WTC11 (cell line): Measurements from ENCODE around the gene IFIH1. TPM values are rescaled to one million over a fixed set of nuclear protein-coding genes. Genes with fewer than 3 reads are reported as not detected.

Source experiments
- ATAC-seq: fragments of 200-7000 bp; cut with Tn5 transposase; 2 replicates; pipeline ENCODE4 v1.10.0; 2021; ENCODE audit warnings: mild to moderate bottlenecking, moderate library complexity
- CTCF ChIA-PET: fragments of 300-600 bp; sonication (Branson Sonifier 250); formaldehyde crosslinking; loops from one replicate; lab custom pipeline; 2021; ENCODE audit warnings: antibody characterized with exemption; lab: Charles Lee
- POLR2A ChIA-PET: fragments of 350-600 bp; sonication (Branson Sonifier 250); formaldehyde crosslinking; loops from one replicate; lab custom pipeline; 2021; ENCODE audit warnings: antibody characterized with exemption; lab: Charles Lee
- DNase-seq: peaks from one replicate; pipeline ENCODE4 v3.0.0; 2021; ENCODE audit warnings: low spot score
- H3K27ac Mint-ChIP-seq: 2 replicates; pipeline ENCODE4 v1.8.0; 2021; ENCODE audit warnings: mixed read lengths
- H3K27me3 Mint-ChIP-seq: 2 replicates; pipeline ENCODE4 v1.8.0; 2021; ENCODE audit warnings: low read depth, mild to moderate bottlenecking, moderate library complexity, mixed read lengths
- H3K36me3 Mint-ChIP-seq: 2 replicates; pipeline ENCODE4 v1.8.0; 2021; ENCODE audit warnings: mixed read lengths
- H3K4me1 Mint-ChIP-seq: 2 replicates; pipeline ENCODE4 v1.8.0; 2022; ENCODE audit warnings: mixed read lengths
- H3K4me3 Mint-ChIP-seq: 2 replicates; pipeline ENCODE4 v1.8.0; 2021; ENCODE audit warnings: mild to moderate bottlenecking, moderate library complexity, mixed read lengths
- H3K9me3 Mint-ChIP-seq: 2 replicates; pipeline ENCODE4 v1.8.0; 2021; ENCODE audit warnings: mixed read lengths
- CREB1 ChIP-seq: sonication (generic); formaldehyde crosslinking; IDR thresholded peaks from 2 replicates; pipeline ENCODE4 v1.8.0; 2023; ENCODE audit warnings: mild to moderate bottlenecking, missing genetic modification reagents
- ETV6 ChIP-seq: sonication (generic); formaldehyde crosslinking; IDR thresholded peaks from 2 replicates; pipeline ENCODE4 v1.8.1; 2022; ENCODE audit warnings: mild to moderate bottlenecking, missing genetic modification reagents
- GABPB1 ChIP-seq: sonication (generic); formaldehyde crosslinking; IDR thresholded peaks from 2 replicates; pipeline ENCODE4 v1.8.1; 2023; ENCODE audit warnings: mild to moderate bottlenecking, missing genetic modification reagents
- HMGA2 ChIP-seq: fragments of 250-450 bp; sonication (Bioruptor Pico); IDR thresholded peaks from 2 replicates; pipeline ENCODE4 v1.4.0; 2021; ENCODE audit warnings: mild to moderate bottlenecking, moderate library complexity
- KAT7 ChIP-seq: sonication (generic); formaldehyde crosslinking; IDR thresholded peaks from 2 replicates; pipeline ENCODE4 v1.8.1; 2023; ENCODE audit warnings: missing genetic modification reagents, mild to moderate bottlenecking, borderline replicate concordance
- MXD4 ChIP-seq: fragments of 250-450 bp; sonication (Bioruptor Pico); IDR thresholded peaks from 2 replicates; pipeline ENCODE4 v1.8.0; 2021; ENCODE audit warnings: mild to moderate bottlenecking, moderate library complexity, borderline replicate concordance
- RELA ChIP-seq: sonication (generic); formaldehyde crosslinking; IDR thresholded peaks from 2 replicates; pipeline ENCODE4 v1.8.1; 2022; ENCODE audit warnings: missing genetic modification reagents, mild to moderate bottlenecking, borderline replicate concordance
- SMAD4 ChIP-seq: sonication (generic); formaldehyde crosslinking; IDR thresholded peaks from 2 replicates; pipeline ENCODE4 v1.8.0; 2022; ENCODE audit warnings: mild to moderate bottlenecking, missing genetic modification reagents
- ZBTB21 ChIP-seq: sonication (generic); formaldehyde crosslinking; IDR thresholded peaks from 2 replicates; pipeline ENCODE4 v1.8.1; 2023; ENCODE audit warnings: mild to moderate bottlenecking, missing genetic modification reagents, borderline replicate concordance
- ZNF232 ChIP-seq: sonication (generic); formaldehyde crosslinking; IDR thresholded peaks from 2 replicates; pipeline ENCODE4 v1.8.0; 2022; ENCODE audit warnings: mild to moderate bottlenecking, missing genetic modification reagents
- ZNF263 ChIP-seq: sonication (generic); formaldehyde crosslinking; IDR thresholded peaks from 2 replicates; pipeline ENCODE4 v1.8.1; 2022; ENCODE audit warnings: low read depth, mild to moderate bottlenecking, moderate library complexity, missing genetic modification reagents
- ZNF416 ChIP-seq: fragments of 250-450 bp; sonication (Bioruptor Pico); IDR thresholded peaks from 2 replicates; pipeline ENCODE4 v1.9.0; 2021; ENCODE audit warnings: mild to moderate bottlenecking, inconsistent platforms
- total RNA-seq: library from RNA; stranded (reverse); gene quantifications from 3 replicates; pipeline ENCODE4 v1.2.3, GENCODE V29; 2021
- TF ChIP-seq, protein P1 (sequence below): sonication (generic); formaldehyde crosslinking; IDR thresholded peaks from 2 replicates; pipeline ENCODE4 v1.8.1; 2022; ENCODE audit warnings: mild to moderate bottlenecking, missing genetic modification reagents, moderate library complexity, borderline replicate concordance
- TF ChIP-seq, protein P2 (sequence below): sonication (generic); formaldehyde crosslinking; IDR thresholded peaks from 2 replicates; pipeline ENCODE4 v1.8.0; 2022; ENCODE audit warnings: mild to moderate bottlenecking, missing genetic modification reagents
- TF ChIP-seq, protein P3 (sequence below): fragments of 250-450 bp; sonication (Bioruptor Pico); IDR thresholded peaks from 2 replicates; pipeline ENCODE4 v1.9.0; 2021; ENCODE audit warnings: moderate library complexity, mild to moderate bottlenecking, inconsistent platforms, borderline replicate concordance
- TF ChIP-seq, protein P4 (sequence below): fragments of 200-600 bp; IDR thresholded peaks from 2 replicates; pipeline ENCODE4 v1.8.0; 2022; ENCODE audit warnings: antibody characterized with exemption
- TF ChIP-seq, protein P5 (sequence below): sonication (generic); formaldehyde crosslinking; IDR thresholded peaks from 2 replicates; pipeline ENCODE4 v1.8.0; 2022; ENCODE audit warnings: mild to moderate bottlenecking, missing genetic modification reagents
- TF ChIP-seq, protein P6 (sequence below): sonication (generic); formaldehyde crosslinking; IDR thresholded peaks from 2 replicates; pipeline ENCODE4 v1.8.1; 2023; ENCODE audit warnings: mild to moderate bottlenecking, missing genetic modification reagents, moderate library complexity
- TF ChIP-seq, protein P7 (sequence below): sonication (generic); formaldehyde crosslinking; IDR thresholded peaks from 2 replicates; pipeline ENCODE4 v1.8.0; 2023; ENCODE audit warnings: mild to moderate bottlenecking, missing genetic modification reagents
- TF ChIP-seq, protein P8 (sequence below): fragments of 250-450 bp; sonication (Bioruptor Pico); IDR thresholded peaks from 2 replicates; pipeline ENCODE4 v1.9.0; 2021; ENCODE audit warnings: mild to moderate bottlenecking
- TF ChIP-seq, protein P9 (sequence below): sonication (generic); formaldehyde crosslinking; IDR thresholded peaks from 2 replicates; pipeline ENCODE4 v1.8.0; 2022; ENCODE audit warnings: mild to moderate bottlenecking, missing genetic modification reagents
- TF ChIP-seq, protein P10 (sequence below): sonication (generic); formaldehyde crosslinking; IDR thresholded peaks from 2 replicates; pipeline ENCODE4 v1.8.1; 2022; ENCODE audit warnings: low read depth, mild to moderate bottlenecking, moderate library complexity, missing genetic modification reagents, borderline replicate concordance

IFIH1 gene
- total RNA-seq, 1 experiment from 2014 or later = 1.3 TPM

DNA sequence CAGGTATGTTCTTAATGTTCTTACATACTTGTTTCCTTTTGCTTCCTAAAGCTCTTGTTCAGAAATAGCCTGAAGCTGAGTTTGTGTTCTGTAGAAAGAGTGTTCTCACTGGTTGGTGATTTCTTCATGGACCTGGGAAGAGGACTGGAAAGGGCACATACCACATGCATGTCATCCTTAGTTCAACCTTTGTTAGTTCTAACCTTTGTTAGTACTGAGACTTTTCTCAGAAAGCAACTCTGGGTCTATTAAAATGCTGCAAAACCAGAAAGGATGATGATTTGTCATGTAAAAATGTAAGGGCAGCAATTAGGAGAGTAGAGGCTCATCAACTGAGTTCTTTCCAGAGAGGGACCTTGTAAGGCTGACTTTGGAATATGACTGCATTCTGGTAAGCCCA, 72.7 kb downstream of the IFIH1 start (continued):
- TF ChIP-seq, protein P1, sequence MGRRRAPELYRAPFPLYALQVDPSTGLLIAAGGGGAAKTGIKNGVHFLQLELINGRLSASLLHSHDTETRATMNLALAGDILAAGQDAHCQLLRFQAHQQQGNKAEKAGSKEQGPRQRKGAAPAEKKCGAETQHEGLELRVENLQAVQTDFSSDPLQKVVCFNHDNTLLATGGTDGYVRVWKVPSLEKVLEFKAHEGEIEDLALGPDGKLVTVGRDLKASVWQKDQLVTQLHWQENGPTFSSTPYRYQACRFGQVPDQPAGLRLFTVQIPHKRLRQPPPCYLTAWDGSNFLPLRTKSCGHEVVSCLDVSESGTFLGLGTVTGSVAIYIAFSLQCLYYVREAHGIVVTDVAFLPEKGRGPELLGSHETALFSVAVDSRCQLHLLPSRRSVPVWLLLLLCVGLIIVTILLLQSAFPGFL (CRISPR knock-in tag) = no peak
- TF ChIP-seq, protein P2, sequence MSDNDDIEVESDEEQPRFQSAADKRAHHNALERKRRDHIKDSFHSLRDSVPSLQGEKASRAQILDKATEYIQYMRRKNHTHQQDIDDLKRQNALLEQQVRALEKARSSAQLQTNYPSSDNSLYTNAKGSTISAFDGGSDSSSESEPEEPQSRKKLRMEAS = no peak
- TF ChIP-seq ETV6 (no peak), GABPB1 (CRISPR knock-in tag) (no peak), ZNF232 (no peak)
- TF ChIP-seq, protein P3, sequence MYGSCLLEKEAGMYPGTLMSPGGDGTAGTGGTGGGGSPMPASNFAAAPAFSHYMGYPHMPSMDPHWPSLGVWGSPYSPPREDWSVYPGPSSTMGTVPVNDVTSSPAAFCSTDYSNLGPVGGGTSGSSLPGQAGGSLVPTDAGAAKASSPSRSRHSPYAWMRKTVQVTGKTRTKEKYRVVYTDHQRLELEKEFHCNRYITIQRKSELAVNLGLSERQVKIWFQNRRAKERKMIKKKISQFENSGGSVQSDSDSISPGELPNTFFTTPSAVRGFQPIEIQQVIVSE = no peak
- TF ChIP-seq, protein P4, sequence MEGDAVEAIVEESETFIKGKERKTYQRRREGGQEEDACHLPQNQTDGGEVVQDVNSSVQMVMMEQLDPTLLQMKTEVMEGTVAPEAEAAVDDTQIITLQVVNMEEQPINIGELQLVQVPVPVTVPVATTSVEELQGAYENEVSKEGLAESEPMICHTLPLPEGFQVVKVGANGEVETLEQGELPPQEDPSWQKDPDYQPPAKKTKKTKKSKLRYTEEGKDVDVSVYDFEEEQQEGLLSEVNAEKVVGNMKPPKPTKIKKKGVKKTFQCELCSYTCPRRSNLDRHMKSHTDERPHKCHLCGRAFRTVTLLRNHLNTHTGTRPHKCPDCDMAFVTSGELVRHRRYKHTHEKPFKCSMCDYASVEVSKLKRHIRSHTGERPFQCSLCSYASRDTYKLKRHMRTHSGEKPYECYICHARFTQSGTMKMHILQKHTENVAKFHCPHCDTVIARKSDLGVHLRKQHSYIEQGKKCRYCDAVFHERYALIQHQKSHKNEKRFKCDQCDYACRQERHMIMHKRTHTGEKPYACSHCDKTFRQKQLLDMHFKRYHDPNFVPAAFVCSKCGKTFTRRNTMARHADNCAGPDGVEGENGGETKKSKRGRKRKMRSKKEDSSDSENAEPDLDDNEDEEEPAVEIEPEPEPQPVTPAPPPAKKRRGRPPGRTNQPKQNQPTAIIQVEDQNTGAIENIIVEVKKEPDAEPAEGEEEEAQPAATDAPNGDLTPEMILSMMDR = no peak

DNA sequence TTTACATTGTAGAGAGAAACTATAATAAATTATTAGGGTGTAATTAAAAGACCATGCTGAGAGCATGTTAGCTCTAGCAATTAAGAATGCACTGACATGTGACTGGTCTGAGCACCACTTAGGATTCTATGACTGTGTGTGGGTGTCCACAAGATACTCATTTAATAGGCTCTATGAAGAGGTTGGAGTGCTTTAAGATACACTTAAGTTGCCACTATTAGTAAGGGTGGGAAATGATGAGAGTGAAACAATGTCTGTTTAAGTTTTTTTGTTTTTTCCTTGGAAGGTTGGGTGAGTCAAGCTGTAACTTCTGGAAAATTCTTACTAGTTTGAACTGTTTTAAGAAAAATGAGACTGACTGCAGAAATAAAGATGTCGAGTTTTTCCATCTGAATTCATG, 73.4 kb downstream of the IFIH1 start:
- Mint-ChIP-seq H3K9me3 (peaks cover 3% of the 10 kb centered on the region), H3K27ac (no peak overlapping the region), H3K4me3 (no peak overlapping the region), H3K4me1 (peaks cover 15% of the 10 kb centered on the region), H3K36me3 (no peaks in the 10 kb centered on the region), H3K27me3 (no peaks in the 10 kb centered on the region)
- DNase-seq (no peak), ATAC-seq (no peak)
- ChIA-PET POLR2A (no interaction called here), CTCF (no interaction called here)
- TF ChIP-seq SMAD4 (CRISPR knock-in tag) (no peak), ZNF416 (CRISPR knock-in tag) (no peak), RELA (CRISPR knock-in tag) (no peak), MXD4 (CRISPR knock-in tag) (no peak), CREB1 (CRISPR knock-in tag) (no peak), HMGA2 (CRISPR knock-in tag) (no peak), KAT7 (no peak), ZBTB21 (CRISPR knock-in tag) (no peak), ZNF263 (CRISPR knock-in tag) (no peak)
- TF ChIP-seq, protein P5, sequence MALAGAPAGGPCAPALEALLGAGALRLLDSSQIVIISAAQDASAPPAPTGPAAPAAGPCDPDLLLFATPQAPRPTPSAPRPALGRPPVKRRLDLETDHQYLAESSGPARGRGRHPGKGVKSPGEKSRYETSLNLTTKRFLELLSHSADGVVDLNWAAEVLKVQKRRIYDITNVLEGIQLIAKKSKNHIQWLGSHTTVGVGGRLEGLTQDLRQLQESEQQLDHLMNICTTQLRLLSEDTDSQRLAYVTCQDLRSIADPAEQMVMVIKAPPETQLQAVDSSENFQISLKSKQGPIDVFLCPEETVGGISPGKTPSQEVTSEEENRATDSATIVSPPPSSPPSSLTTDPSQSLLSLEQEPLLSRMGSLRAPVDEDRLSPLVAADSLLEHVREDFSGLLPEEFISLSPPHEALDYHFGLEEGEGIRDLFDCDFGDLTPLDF (CRISPR knock-in tag) = no peak
- TF ChIP-seq, protein P2 = no peak
- TF ChIP-seq, protein P6, sequence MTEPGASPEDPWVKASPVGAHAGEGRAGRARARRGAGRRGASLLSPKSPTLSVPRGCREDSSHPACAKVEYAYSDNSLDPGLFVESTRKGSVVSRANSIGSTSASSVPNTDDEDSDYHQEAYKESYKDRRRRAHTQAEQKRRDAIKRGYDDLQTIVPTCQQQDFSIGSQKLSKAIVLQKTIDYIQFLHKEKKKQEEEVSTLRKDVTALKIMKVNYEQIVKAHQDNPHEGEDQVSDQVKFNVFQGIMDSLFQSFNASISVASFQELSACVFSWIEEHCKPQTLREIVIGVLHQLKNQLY = no peak
- TF ChIP-seq, protein P7, sequence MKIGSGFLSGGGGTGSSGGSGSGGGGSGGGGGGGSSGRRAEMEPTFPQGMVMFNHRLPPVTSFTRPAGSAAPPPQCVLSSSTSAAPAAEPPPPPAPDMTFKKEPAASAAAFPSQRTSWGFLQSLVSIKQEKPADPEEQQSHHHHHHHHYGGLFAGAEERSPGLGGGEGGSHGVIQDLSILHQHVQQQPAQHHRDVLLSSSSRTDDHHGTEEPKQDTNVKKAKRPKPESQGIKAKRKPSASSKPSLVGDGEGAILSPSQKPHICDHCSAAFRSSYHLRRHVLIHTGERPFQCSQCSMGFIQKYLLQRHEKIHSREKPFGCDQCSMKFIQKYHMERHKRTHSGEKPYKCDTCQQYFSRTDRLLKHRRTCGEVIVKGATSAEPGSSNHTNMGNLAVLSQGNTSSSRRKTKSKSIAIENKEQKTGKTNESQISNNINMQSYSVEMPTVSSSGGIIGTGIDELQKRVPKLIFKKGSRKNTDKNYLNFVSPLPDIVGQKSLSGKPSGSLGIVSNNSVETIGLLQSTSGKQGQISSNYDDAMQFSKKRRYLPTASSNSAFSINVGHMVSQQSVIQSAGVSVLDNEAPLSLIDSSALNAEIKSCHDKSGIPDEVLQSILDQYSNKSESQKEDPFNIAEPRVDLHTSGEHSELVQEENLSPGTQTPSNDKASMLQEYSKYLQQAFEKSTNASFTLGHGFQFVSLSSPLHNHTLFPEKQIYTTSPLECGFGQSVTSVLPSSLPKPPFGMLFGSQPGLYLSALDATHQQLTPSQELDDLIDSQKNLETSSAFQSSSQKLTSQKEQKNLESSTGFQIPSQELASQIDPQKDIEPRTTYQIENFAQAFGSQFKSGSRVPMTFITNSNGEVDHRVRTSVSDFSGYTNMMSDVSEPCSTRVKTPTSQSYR (CRISPR knock-in tag) = no peak
- TF ChIP-seq, protein P8, sequence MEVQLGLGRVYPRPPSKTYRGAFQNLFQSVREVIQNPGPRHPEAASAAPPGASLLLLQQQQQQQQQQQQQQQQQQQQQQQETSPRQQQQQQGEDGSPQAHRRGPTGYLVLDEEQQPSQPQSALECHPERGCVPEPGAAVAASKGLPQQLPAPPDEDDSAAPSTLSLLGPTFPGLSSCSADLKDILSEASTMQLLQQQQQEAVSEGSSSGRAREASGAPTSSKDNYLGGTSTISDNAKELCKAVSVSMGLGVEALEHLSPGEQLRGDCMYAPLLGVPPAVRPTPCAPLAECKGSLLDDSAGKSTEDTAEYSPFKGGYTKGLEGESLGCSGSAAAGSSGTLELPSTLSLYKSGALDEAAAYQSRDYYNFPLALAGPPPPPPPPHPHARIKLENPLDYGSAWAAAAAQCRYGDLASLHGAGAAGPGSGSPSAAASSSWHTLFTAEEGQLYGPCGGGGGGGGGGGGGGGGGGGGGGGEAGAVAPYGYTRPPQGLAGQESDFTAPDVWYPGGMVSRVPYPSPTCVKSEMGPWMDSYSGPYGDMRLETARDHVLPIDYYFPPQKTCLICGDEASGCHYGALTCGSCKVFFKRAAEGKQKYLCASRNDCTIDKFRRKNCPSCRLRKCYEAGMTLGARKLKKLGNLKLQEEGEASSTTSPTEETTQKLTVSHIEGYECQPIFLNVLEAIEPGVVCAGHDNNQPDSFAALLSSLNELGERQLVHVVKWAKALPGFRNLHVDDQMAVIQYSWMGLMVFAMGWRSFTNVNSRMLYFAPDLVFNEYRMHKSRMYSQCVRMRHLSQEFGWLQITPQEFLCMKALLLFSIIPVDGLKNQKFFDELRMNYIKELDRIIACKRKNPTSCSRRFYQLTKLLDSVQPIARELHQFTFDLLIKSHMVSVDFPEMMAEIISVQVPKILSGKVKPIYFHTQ (CRISPR knock-in tag) = no peak
- TF ChIP-seq, protein P9, sequence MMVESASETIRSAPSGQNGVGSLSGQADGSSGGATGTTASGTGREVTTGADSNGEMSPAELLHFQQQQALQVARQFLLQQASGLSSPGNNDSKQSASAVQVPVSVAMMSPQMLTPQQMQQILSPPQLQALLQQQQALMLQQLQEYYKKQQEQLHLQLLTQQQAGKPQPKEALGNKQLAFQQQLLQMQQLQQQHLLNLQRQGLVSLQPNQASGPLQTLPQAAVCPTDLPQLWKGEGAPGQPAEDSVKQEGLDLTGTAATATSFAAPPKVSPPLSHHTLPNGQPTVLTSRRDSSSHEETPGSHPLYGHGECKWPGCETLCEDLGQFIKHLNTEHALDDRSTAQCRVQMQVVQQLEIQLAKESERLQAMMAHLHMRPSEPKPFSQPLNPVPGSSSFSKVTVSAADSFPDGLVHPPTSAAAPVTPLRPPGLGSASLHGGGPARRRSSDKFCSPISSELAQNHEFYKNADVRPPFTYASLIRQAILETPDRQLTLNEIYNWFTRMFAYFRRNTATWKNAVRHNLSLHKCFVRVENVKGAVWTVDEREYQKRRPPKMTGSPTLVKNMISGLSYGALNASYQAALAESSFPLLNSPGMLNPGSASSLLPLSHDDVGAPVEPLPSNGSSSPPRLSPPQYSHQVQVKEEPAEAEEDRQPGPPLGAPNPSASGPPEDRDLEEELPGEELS = no peak
- TF ChIP-seq, protein P10, sequence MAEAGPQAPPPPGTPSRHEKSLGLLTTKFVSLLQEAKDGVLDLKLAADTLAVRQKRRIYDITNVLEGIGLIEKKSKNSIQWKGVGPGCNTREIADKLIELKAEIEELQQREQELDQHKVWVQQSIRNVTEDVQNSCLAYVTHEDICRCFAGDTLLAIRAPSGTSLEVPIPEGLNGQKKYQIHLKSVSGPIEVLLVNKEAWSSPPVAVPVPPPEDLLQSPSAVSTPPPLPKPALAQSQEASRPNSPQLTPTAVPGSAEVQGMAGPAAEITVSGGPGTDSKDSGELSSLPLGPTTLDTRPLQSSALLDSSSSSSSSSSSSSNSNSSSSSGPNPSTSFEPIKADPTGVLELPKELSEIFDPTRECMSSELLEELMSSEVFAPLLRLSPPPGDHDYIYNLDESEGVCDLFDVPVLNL (CRISPR knock-in tag) = no peak
